B cell (primary cell): ENCODE measurements around the gene ARHGAP1. TPM values are rescaled to one million over a fixed set of nuclear protein-coding genes. Genes with fewer than 3 reads are reported as not detected.

Experiments
- ATAC-seq: fragments of 200-7000 bp; cut with Tn5 transposase; one replicate; pipeline ENCODE4 v1.10.0; 2021; ENCODE audit warnings: low read depth, mild to moderate bottlenecking, moderate number of reproducible peaks, moderate library complexity
- CTCF ChIA-PET: fragments of 350-600 bp; sonication (Branson Sonifier 250); formaldehyde crosslinking; loops from one replicate; lab custom pipeline; 2021; ENCODE audit warnings: antibody characterized with exemption, inconsistent platforms; lab: Charles Lee
- POLR2A ChIA-PET: fragments of 350-600 bp; sonication (Branson Sonifier 250); formaldehyde crosslinking; loops from one replicate; lab custom pipeline; 2021; ENCODE audit warnings: antibody characterized with exemption; lab: Charles Lee
- DNase-seq: peaks from one replicate; pipeline ENCODE4 v3.0.0; 2013
- H2AFZ ChIP-seq: 2 replicates; pipeline ENCODE4 v1.6.1; 2012; ENCODE audit warnings: mild to moderate bottlenecking, low read depth, low read length; ENCODE audit not compliant: insufficient read depth, poor library complexity, severe bottlenecking
- H3K27ac ChIP-seq, 2 donors: 1 replicate in 1 of 2; 2 replicates in 1 of 2; pipeline ENCODE4 v1.5.1; 2012 to 2013; ENCODE audit warnings: low read length in 2 of 2, mild to moderate bottlenecking in 2 of 2, moderate library complexity in 1 of 2
- H3K27me3 ChIP-seq, 4 experiments: fragments of 200-600 bp in 1 of 4; sonication (generic) in 1 of 4; replicated peaks in 1 of 4; 1 replicate in 2 of 4; 2 replicates in 2 of 4; pipeline versions ENCODE4 v1.6.1 to v1.7.0; 2013 to 2016; ENCODE audit warnings: low read length in 3 of 4, mild to moderate bottlenecking in 2 of 4, mixed read lengths in 1 of 4, moderate library complexity in 1 of 4; ENCODE audit not compliant: insufficient read depth in 4 of 4, control insufficient read depth in 3 of 4; ENCODE audit errors: control extremely low read depth in 1 of 4
- H3K36me3 ChIP-seq, 2 experiments: replicated peaks in 1 of 2; 1 replicate in 1 of 2; 2 replicates in 1 of 2; pipeline versions ENCODE4 v1.6.1 to v1.7.1; 2013; ENCODE audit warnings: low read length in 1 of 2; ENCODE audit not compliant: insufficient read depth in 2 of 2, control insufficient read depth in 1 of 2; ENCODE audit errors: control extremely low read depth in 1 of 2, extremely low read depth in 1 of 2
- H3K4me1 ChIP-seq, 2 donors: fragments of 200-600 bp in 1 of 2; sonication (generic) in 1 of 2; 1 replicate in 1 of 2; 2 replicates in 1 of 2; pipeline versions ENCODE4 v1.5.1 to v1.6.1; 2013 to 2017; ENCODE audit warnings: low read length in 2 of 2; ENCODE audit not compliant: control insufficient read depth in 2 of 2, insufficient read depth in 2 of 2
- H3K4me2 ChIP-seq: replicated peaks from 2 replicates; pipeline ENCODE3; 2012; ENCODE audit warnings: mild to moderate bottlenecking, low read depth, low read length; ENCODE audit not compliant: poor library complexity, severe bottlenecking
- H3K4me3 ChIP-seq, 5 experiments: fragments of 200-600 bp in 1 of 5; sonication (generic) in 1 of 5; 1 replicate in 3 of 5; 2 replicates in 2 of 5; pipeline versions ENCODE4 v1.5.1 to v1.7.0; 2011 to 2016; ENCODE audit warnings: low read length in 4 of 5, mild to moderate bottlenecking in 4 of 5, low read depth in 2 of 5, control low read depth in 1 of 5, moderate library complexity in 1 of 5; ENCODE audit not compliant: insufficient read depth in 1 of 5; ENCODE audit errors: control extremely low read depth in 1 of 5, extremely low read depth in 1 of 5
- H3K79me2 ChIP-seq: fragments of 200-600 bp; sonication (generic); one replicate; pipeline ENCODE4 v1.6.0; 2016; ENCODE audit warnings: low read length; ENCODE audit not compliant: control insufficient read depth, insufficient read depth
- H3K9ac ChIP-seq: fragments of 200-600 bp; sonication (generic); 2 replicates; pipeline ENCODE4 v1.6.1; 2017; ENCODE audit warnings: mild to moderate bottlenecking, low read length, moderate library complexity
- H3K9me3 ChIP-seq, 3 donors: one replicate each; pipeline versions ENCODE4 v1.6.1 to v1.7.1; 2013; ENCODE audit warnings: low read length in 2 of 3; ENCODE audit not compliant: control insufficient read depth in 2 of 3, insufficient read depth in 1 of 3; ENCODE audit errors: control extremely low read depth in 1 of 3
- H4K20me1 ChIP-seq: 2 replicates; pipeline ENCODE4 v1.6.0; 2012; ENCODE audit warnings: mild to moderate bottlenecking, low read length; ENCODE audit not compliant: insufficient read depth, control insufficient read depth, poor library complexity, severe bottlenecking
- H3K27ac Mint-ChIP-seq: one replicate; pipeline ENCODE4 v1.8.0; 2021; ENCODE audit warnings: mixed read lengths
- H3K27me3 Mint-ChIP-seq: one replicate; pipeline ENCODE4 v1.8.0; 2021; ENCODE audit warnings: mixed read lengths
- H3K4me1 Mint-ChIP-seq: one replicate; pipeline ENCODE4 v1.8.0; 2021; ENCODE audit warnings: mixed read lengths
- H3K4me3 Mint-ChIP-seq: one replicate; pipeline ENCODE4 v1.8.0; 2021; ENCODE audit warnings: mixed read lengths
- H3K9me3 Mint-ChIP-seq: one replicate; pipeline ENCODE4 v1.8.0; 2022; ENCODE audit warnings: mixed read lengths; ENCODE audit not compliant: insufficient read depth
- CTCF ChIP-seq: fragments of 200-600 bp; IDR thresholded peaks from one replicate; pipeline ENCODE4 v1.8.0; 2022; ENCODE audit warnings: antibody characterized with exemption, mild to moderate bottlenecking
- EZH2 ChIP-seq: IDR thresholded peaks from 2 replicates; pipeline ENCODE4 v1.6.1; 2012; ENCODE audit warnings: borderline replicate concordance, low read depth, mild to moderate bottlenecking, moderate library complexity, low read length; ENCODE audit not compliant: insufficient read depth, poor library complexity, severe bottlenecking
- WGBS: methylation state at CpG from one replicate; pipeline ENCODE4 v1.1.5; 2013; ENCODE audit warnings: missing lambda C conversion rate; ENCODE audit not compliant: insufficient coverage; 5-methylcytosine and 5-hydroxymethylcytosine counted together
- intact Hi-C: fragments of 100-400 bp; cut with micrococcal nuclease; formaldehyde crosslinking; loops from one replicate; pipeline ENCODE4 v1.10.0; 2022
- polyA plus RNA-seq: library from polyadenylated mRNA; depleted of rRNA; stranded (reverse); fragments of >200 nt; gene quantifications from 2 replicates; pipeline ENCODE4 v1.2.3, GENCODE V29; 2012
- total RNA-seq, 2 donors: library from RNA; stranded (reverse); fragments of 120-200 nt in 1 of 2; gene quantifications; 1 replicate in 1 of 2; 2 replicates in 1 of 2; pipeline versions ENCODE4 v1.2.3 to v1.2.4, GENCODE V29; 2013 to 2022

Gene ARHGAP1
- total and polyA plus RNA-seq, 2 donors (not counting 1 experiment from before 2014, with no cell fraction given), result 33.9 to 55.0 TPM

- Mint-ChIP-seq H3K4me3 (no peak overlapping the region), H3K9me3 (no peaks in the 10 kb centered on the region), H3K4me1 (no peaks in the 10 kb centered on the region), H3K27ac (no peak overlapping the region), H3K27me3 (peaks cover 3% of the 10 kb centered on the region)
- intact Hi-C loops, result no loop called here
- Histone ChIP-seq H3K27ac (no peak overlapping the region), H2AFZ (peak overlapping the region; percentile 42), H3K4me1 (no peaks in the 10 kb centered on the region), H3K4me2 (no peak overlapping the region), H3K27me3 (no peaks in the 10 kb centered on the region), H3K36me3 (no peaks in the 10 kb centered on the region), H3K4me3 (no peak overlapping the region), H3K9ac (no peak overlapping the region), H3K9me3 (no peaks in the 10 kb centered on the region), H4K20me1 (no peaks in the 10 kb centered on the region), H3K79me2 (no peaks in the 10 kb centered on the region)
- DNase-seq (no peak), ATAC-seq (no peak)
- TF ChIP-seq CTCF (no peak), EZH2 (no peak)
- ChIA-PET CTCF (no interaction called here), POLR2A (no interaction called here)
- whole genome bisulfite sequencing, result 39% methylated on average over 8 of the region's 8 CpGs
These were observed 23.7 kb upstream of the ARHGAP1 start for GRCh38 chr11:46724088-46724487.

GRCh38 chr11:46723359-46723680, 22.9 kb upstream of the ARHGAP1 start:
- Histone ChIP-seq H2AFZ (no peak overlapping the region), H4K20me1 (no peaks in the 10 kb centered on the region), H3K79me2 (no peaks in the 10 kb centered on the region), H3K36me3 (no peaks in the 10 kb centered on the region), H3K4me1 (no peaks in the 10 kb centered on the region), H3K4me2 (no peak overlapping the region), H3K4me3 (no peak overlapping the region), H3K27ac (no peak overlapping the region), H3K9me3 (no peaks in the 10 kb centered on the region), H3K27me3 (no peaks in the 10 kb centered on the region), H3K9ac (no peak overlapping the region)
- Mint-ChIP-seq H3K27ac (no peak overlapping the region), H3K9me3 (no peaks in the 10 kb centered on the region), H3K27me3 (peaks cover 3% of the 10 kb centered on the region), H3K4me3 (no peak overlapping the region), H3K4me1 (no peaks in the 10 kb centered on the region)
- CTCF ChIA-PET, result no interaction called here
- DNase-seq (no peak), ATAC-seq (no peak)
- POLR2A ChIA-PET, result no interaction called here
- 97% methylated on average over 7 of the region's 8 CpGs for WGBS
- intact Hi-C loops, result no loop called here
- TF ChIP-seq CTCF, result no peak
- no peak for TF ChIP-seq EZH2
